Gastroesophageal sphincter (tissue), 4 donors: Measurements from ENCODE around the gene MYO1F. TPM values are rescaled to one million over a fixed set of nuclear protein-coding genes. Genes with fewer than 3 reads are reported as not detected.
A peak's percentile ranks its signal among the peaks of the same experiment; 100 is the strongest.
"Not testable (repeated sequence)": the region's sequence is repeated elsewhere in the genome, so short reads cannot be mapped to it uniquely, and the experiment has no call there.

Source experiments
- ATAC-seq: fragments of 150-250 bp; one replicate; pipeline ENCODE4 v1.9.1; 2016; ENCODE audit warnings: mild to moderate bottlenecking, moderate library complexity
- H3K27ac ChIP-seq, 4 donors: fragments of 200-600 bp; sonication (generic) in 3 of 4; 1 replicate in 3 of 4; 2 replicates in 1 of 4; pipeline ENCODE4 v1.5.1; 2016 to 2019
- H3K27me3 ChIP-seq: fragments of 200-600 bp; sonication (generic); one replicate; pipeline ENCODE4 v1.5.1; 2019
- H3K36me3 ChIP-seq, 2 donors: fragments of 200-600 bp; sonication (generic); one replicate each; pipeline ENCODE4 v1.5.1; 2019; ENCODE audit warnings: control low read depth in 1 of 2
- H3K4me1 ChIP-seq, 3 donors: fragments of 200-600 bp; sonication (generic); 1 replicate in 2 of 3; 2 replicates in 1 of 3; pipeline ENCODE4 v1.5.1; 2016 to 2019; ENCODE audit warnings: control low read depth in 2 of 3
- H3K4me3 ChIP-seq, 2 donors: fragments of 200-600 bp; sonication (generic); one replicate each; pipeline ENCODE4 v1.5.1; 2019; ENCODE audit warnings: mild to moderate bottlenecking in 1 of 2, moderate library complexity in 1 of 2
- H3K9me3 ChIP-seq, 3 donors: fragments of 200-600 bp; sonication (generic); one replicate each; pipeline ENCODE4 v1.5.1; 2017 to 2019; ENCODE audit warnings: control low read depth in 2 of 3
- CTCF ChIP-seq, 4 experiments: fragments of 200-600 bp in 2 of 4; fragments of 450-650 bp in 2 of 4; sonication (generic) in 1 of 4; IDR thresholded peaks; one replicate each; pipeline ENCODE4 v1.5.1; 2017 to 2019; ENCODE audit warnings: antibody characterized with exemption in 4 of 4, mild to moderate bottlenecking in 2 of 4, moderate library complexity in 2 of 4
- EP300 ChIP-seq: sonication (generic); formaldehyde crosslinking; IDR thresholded peaks from one replicate; pipeline ENCODE4 v1.6.1; 2017; ENCODE audit warnings: antibody characterized with exemption, mild to moderate bottlenecking
- POLR2A ChIP-seq, 2 donors: fragments of 450-650 bp; IDR thresholded peaks; one replicate each; pipeline ENCODE4 v1.6.1; 2017; ENCODE audit warnings: antibody characterized with exemption in 2 of 2, mild to moderate bottlenecking in 2 of 2, moderate library complexity in 1 of 2
- POLR2AphosphoS5 ChIP-seq: sonication (generic); formaldehyde crosslinking; IDR thresholded peaks from one replicate; pipeline ENCODE4 v1.6.1; 2017; ENCODE audit warnings: antibody characterized with exemption
- WGBS, 2 donors: methylation state at CpG; one replicate each; pipeline ENCODE4 v1.1.5; 2018; ENCODE audit warnings: low coverage in 1 of 2; 5-methylcytosine and 5-hydroxymethylcytosine counted together
- total RNA-seq, 4 donors: library from RNA; depleted of rRNA; stranded (reverse); fragments of >200 nt; gene quantifications; one replicate each; pipeline ENCODE4 v1.1.0, GENCODE V29; 2016

Gene MYO1F
- total RNA-seq, 4 donors from 2014 or later: 5.4 to 41.5 (median 10.3) TPM

- peaks cover 0 to 28% (median 3%) of the 10 kb centered on the region in 3 donors for H3K4me1 ChIP-seq
- ATAC-seq: no peak
- peaks cover 52% of the 10 kb centered on the region for H3K27me3 ChIP-seq
- H3K9me3 ChIP-seq: no peaks in the 10 kb centered on the region
- TF ChIP-seq CTCF (IDR thresholded peaks at IDR 0.05): no peak
- no peak for TF ChIP-seq POLR2AphosphoS5
- TF ChIP-seq POLR2A (IDR thresholded peaks at IDR 0.05): no peak
- no peak for TF ChIP-seq EP300
- H3K36me3 ChIP-seq: no peaks in the 10 kb centered on the region
- peak overlapping the region in 1 of 4 donors; percentile 47 for H3K27ac ChIP-seq
- peak overlapping the region; percentile 1 to 43 for H3K4me3 ChIP-seq
- WGBS, 2 donors: 80 to 83% methylated on average over 2 to 12 of the region's 19 CpGs
These were observed 809 bp downstream of the MYO1F start for GRCh38 chr19:8576273-8576993.

DNA sequence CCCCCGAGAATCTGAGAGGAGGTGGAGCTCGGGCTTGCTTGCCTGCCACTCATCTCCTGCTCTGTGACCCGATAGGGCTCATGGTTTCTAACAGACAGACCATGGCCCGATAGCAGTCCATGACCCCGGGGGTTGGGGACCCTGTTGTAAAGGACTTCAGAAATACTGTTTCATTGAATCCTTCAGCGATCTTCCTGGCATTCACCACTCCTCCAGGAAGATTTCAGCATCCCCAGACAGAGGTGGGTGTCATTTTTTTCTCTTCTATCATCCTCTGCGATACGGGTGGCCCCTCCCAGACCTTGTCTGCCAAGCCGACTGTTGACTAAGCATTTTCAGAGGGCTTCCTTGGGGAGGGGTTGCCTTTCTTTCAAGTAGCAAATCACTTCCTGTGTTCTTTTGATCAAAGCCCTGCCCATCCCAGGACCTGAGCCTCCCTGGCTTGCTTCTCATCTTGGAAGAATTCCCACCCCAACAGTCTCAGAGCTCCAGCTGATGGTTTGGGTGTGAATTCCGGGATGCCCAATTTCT lies 1.7 kb downstream of the MYO1F start:
- WGBS, 2 donors: 22 to 43% methylated on average over 3 to 8 of the region's 10 CpGs
- TF ChIP-seq CTCF (IDR thresholded peaks at IDR 0.05) (no peak), POLR2A (IDR thresholded peaks at IDR 0.05) (no peak), EP300 (no peak), POLR2AphosphoS5 (no peak)
- ATAC-seq: no peak
- H3K4me3 ChIP-seq: peak overlapping the region in 1 of 2 donors; percentile 43
- peaks cover 0 to 26% (median under 1%) of the 10 kb centered on the region in 3 donors for H3K4me1 ChIP-seq
- H3K36me3 ChIP-seq: no peaks in the 10 kb centered on the region
- peaks cover 48% of the 10 kb centered on the region for H3K27me3 ChIP-seq
- H3K27ac ChIP-seq: no peak overlapping the region
- no peaks in the 10 kb centered on the region for H3K9me3 ChIP-seq

GRCh38 chr19:8574619-8574922 lies 2.7 kb downstream of the MYO1F start:
- peaks cover 40% of the 10 kb centered on the region for H3K27me3 ChIP-seq
- H3K36me3 ChIP-seq, H3K27ac ChIP-seq, ATAC-seq, H3K4me3 ChIP-seq, H3K9me3 ChIP-seq: not testable (repeated sequence)
- H3K4me1 ChIP-seq: peaks cover 0 to 19% (median 0%) of the 10 kb centered on the region in 3 donors
- WGBS, 2 donors: no CpG with 5 or more reads among the region's 7 CpGs

DNA sequence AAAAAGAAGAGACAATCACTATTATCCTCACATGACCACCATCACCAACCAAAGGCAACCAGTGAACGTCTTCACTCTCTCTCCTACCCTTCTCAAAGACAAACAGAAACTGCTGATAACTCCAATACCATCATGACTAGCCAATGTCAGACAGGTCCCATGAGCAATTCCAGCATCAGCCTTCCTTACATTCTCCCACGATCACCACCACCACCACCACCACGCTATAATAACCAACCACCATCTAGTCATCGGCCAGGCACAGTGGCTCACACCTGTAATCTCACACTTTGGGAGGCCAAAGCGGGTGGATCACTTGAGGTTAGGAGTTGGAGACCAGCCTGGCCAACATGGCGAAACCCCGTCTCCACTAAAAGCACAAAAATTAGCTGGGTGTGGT lies 3.9 kb downstream of the MYO1F start:
- TF ChIP-seq POLR2AphosphoS5 (no peak), EP300 (no peak), POLR2A (IDR thresholded peaks at IDR 0.05) (no peak), CTCF (IDR thresholded peaks at IDR 0.05) (no peak)
- Histone ChIP-seq H3K4me3 (no peak overlapping the region), H3K36me3 (no peaks in the 10 kb centered on the region), H3K4me1 (peaks cover 0 to 11% (median 0%) of the 10 kb centered on the region in 3 donors), H3K27me3 (peaks cover 30% of the 10 kb centered on the region), H3K9me3 (no peaks in the 10 kb centered on the region), H3K27ac (no peak overlapping the region)
- ATAC-seq: no peak
- 79 to 88% methylated on average over 1 to 7 of the region's 7 CpGs for WGBS, 2 donors

GRCh38 chr19:8571006-8571411 lies 6.2 kb downstream of the MYO1F start:
- no peak for ATAC-seq
- no peak for TF ChIP-seq POLR2AphosphoS5
- TF ChIP-seq EP300: no peak
- TF ChIP-seq POLR2A (IDR thresholded peaks at IDR 0.05): no peak
- Histone ChIP-seq H3K27me3 (peaks cover 7% of the 10 kb centered on the region), H3K4me1 (peaks cover 0 to 5% (median 0%) of the 10 kb centered on the region in 3 donors), H3K9me3 (no peaks in the 10 kb centered on the region), H3K36me3 (no peaks in the 10 kb centered on the region), H3K4me3 (no peak overlapping the region), H3K27ac (no peak overlapping the region)
- WGBS, 2 donors: 25% methylated on average over 1 of the region's 5 CpGs; no CpG with 5 or more reads in 1 of the 2 donors
